ENCODE data around the gene TMEM255B. TPM values are rescaled to one million over a fixed set of nuclear protein-coding genes. Genes with fewer than 3 reads are reported as not detected.

Gene TMEM255B
- total and polyA plus RNA-seq, 2 donors (not counting 3 experiments of a cell fraction or from before 2014, with no cell fraction given) = 105 to 121 TPM

GRCh38 chr13:113862191-113862930 lies 103.3 kb downstream of the TMEM255B start:
- peaks cover 11% of the 10 kb centered on the region for H3K4me1 ChIP-seq (ENCODE audit: control insufficient read depth, extremely low read depth, insufficient read depth, low read length)
- TF ChIP-seq POLR2A (IDR thresholded peaks at IDR 0.05; ENCODE audit: low read depth, low read length) (no peak), EZH2 (IDR thresholded peaks at IDR 0.05; ENCODE audit: borderline replicate concordance, low read depth, low read length, severe bottlenecking) (no peak), JUN (IDR thresholded peaks at IDR 0.05; ENCODE audit: borderline replicate concordance, insufficient read depth, insufficient read length, low read depth) (no peak), GATA2 (IDR thresholded peaks at IDR 0.05; ENCODE audit: insufficient read depth, insufficient read length, low read depth, low read length) (no peak)
- no TSS peak for BruUV-seq (replicated peaks)
- peaks cover 6 to 18% of the 10 kb centered on the region in 2 experiments for H3K27me3 ChIP-seq (ENCODE audit: control insufficient read depth in 2 of 2, insufficient read depth in 2 of 2, low read length in 2 of 2)
- ChIA-PET POLR2A (no interaction called here), CTCF (interaction anchor here (1.1 kb wide), 2 partner anchors 25 to 42 kb away, joined by 6 read pairs; no protein-coding TSS in a partner anchor)
- H3K27ac ChIP-seq (ENCODE audit: insufficient read depth, low read depth, low read length) = no peak overlapping the region
- peak; percentile 30 for DNase-seq (ENCODE audit: low read depth, low spot score)
- H3K79me2 ChIP-seq (ENCODE audit: control insufficient read depth, insufficient read depth, low read length) = no peaks in the 10 kb centered on the region
- H3K9me1 ChIP-seq (replicated peaks; ENCODE audit: control insufficient read depth, extremely low read depth, insufficient read depth, low read length) = no peaks in the 10 kb centered on the region
- dilution Hi-C loops (cut with MboI; ENCODE audit: extremely low pct_ligation_motif_present, low sequenced_read_pairs) (no loop called here), intact Hi-C loops (cut with micrococcal nuclease) (loop anchor here (2.0 to 5.0 kb wide), 2 partner anchors 42 to 75 kb away; no protein-coding TSS in a partner anchor)
- peak overlapping the region; percentile 68 for H3K4me2 ChIP-seq (ENCODE audit: insufficient read depth, low read length)
- no peak overlapping the region for H3K9ac ChIP-seq (replicated peaks; ENCODE audit: extremely low read depth, insufficient read depth, low read length)
- no peaks in the 10 kb centered on the region for H3K9me3 ChIP-seq (replicated peaks; ENCODE audit: control insufficient read depth, insufficient read depth, low read length)
- H4K20me1 ChIP-seq (replicated peaks; ENCODE audit: control insufficient read depth, extremely low read depth, insufficient read depth, low read length) = no peaks in the 10 kb centered on the region
- no peaks in the 10 kb centered on the region for H3K36me3 ChIP-seq (ENCODE audit: control insufficient read depth in 2 of 2, extremely low read depth in 1 of 2, insufficient read depth in 2 of 2, low read length in 2 of 2)
- H2AFZ ChIP-seq (ENCODE audit: low read depth, low read length) = no peak overlapping the region
- no peak for FAIRE-seq
- H3K4me3 ChIP-seq (replicated peaks in 1 of 3; ENCODE audit: insufficient read depth in 1 of 3, low read depth in 1 of 3, low read length in 3 of 3) = peak overlapping the region in 2 of 3 experiments; percentile 44 to 52

- H3K36me3 ChIP-seq (ENCODE audit: control insufficient read depth in 2 of 2, extremely low read depth in 1 of 2, insufficient read depth in 2 of 2, low read length in 2 of 2) = no peaks in the 10 kb centered on the region
- no peaks in the 10 kb centered on the region for H3K9me3 ChIP-seq (replicated peaks; ENCODE audit: control insufficient read depth, insufficient read depth, low read length)
- intact Hi-C loops (cut with micrococcal nuclease) (loop anchor here (1.0 to 5.0 kb wide), 3 partner anchors 42 to 74 kb away; no protein-coding TSS in a partner anchor), dilution Hi-C loops (cut with MboI; ENCODE audit: extremely low pct_ligation_motif_present, low sequenced_read_pairs) (no loop called here)
- CTCF ChIA-PET = interaction anchor here (0.9 to 1.2 kb wide), 4 partner anchors 41 to 84 kb away, joined by 3 to 6 read pairs (median 4); no protein-coding TSS in a partner anchor
- POLR2A ChIA-PET = no interaction called here
- DNase-seq (ENCODE audit: low read depth, low spot score) (peak; percentile 25), FAIRE-seq (no peak)
- TF ChIP-seq CTCF (IDR thresholded peaks at IDR 0.05; ENCODE audit: extremely low read depth in 1 of 2, insufficient read depth in 1 of 2, low read depth in 1 of 2, low read length in 2 of 2) = no peak
- TF ChIP-seq GATA2 (IDR thresholded peaks at IDR 0.05; ENCODE audit: insufficient read depth, insufficient read length, low read depth, low read length) = no peak
- no peak for TF ChIP-seq FOS (IDR thresholded peaks at IDR 0.05; ENCODE audit: borderline replicate concordance, insufficient read depth, low read length)
- no peak for TF ChIP-seq POLR2A (IDR thresholded peaks at IDR 0.05; ENCODE audit: low read depth, low read length)
- no peak for TF ChIP-seq MAX (IDR thresholded peaks at IDR 0.05; ENCODE audit: insufficient read depth, insufficient read length)
- no peak for TF ChIP-seq MYC (IDR thresholded peaks at IDR 0.05; ENCODE audit: low read depth, low read length)
- no peak for TF ChIP-seq POLR2AphosphoS5 (IDR thresholded peaks at IDR 0.05; ENCODE audit: insufficient read depth, low read depth, low read length)
- TF ChIP-seq JUN (IDR thresholded peaks at IDR 0.05; ENCODE audit: borderline replicate concordance, insufficient read depth, insufficient read length, low read depth) = no peak
- H3K9me1 ChIP-seq (replicated peaks; ENCODE audit: control insufficient read depth, extremely low read depth, insufficient read depth, low read length) = no peaks in the 10 kb centered on the region
- peak overlapping the region; percentile 61 for H2AFZ ChIP-seq (ENCODE audit: low read depth, low read length)
- BruUV-seq (replicated peaks) = no TSS peak
- peak overlapping the region; percentile 68 for H3K4me2 ChIP-seq (ENCODE audit: insufficient read depth, low read length)
- peaks cover 11% of the 10 kb centered on the region for H3K4me1 ChIP-seq (ENCODE audit: control insufficient read depth, extremely low read depth, insufficient read depth, low read length)
- H3K4me3 ChIP-seq (replicated peaks in 1 of 3; ENCODE audit: insufficient read depth in 1 of 3, low read depth in 1 of 3, low read length in 3 of 3) = peak overlapping the region; percentile 37 to 52 (median 44)
- H3K27ac ChIP-seq (ENCODE audit: insufficient read depth, low read depth, low read length) = no peak overlapping the region
- no peaks in the 10 kb centered on the region for H3K79me2 ChIP-seq (ENCODE audit: control insufficient read depth, insufficient read depth, low read length)
- H3K27me3 ChIP-seq (ENCODE audit: control insufficient read depth in 2 of 2, insufficient read depth in 2 of 2, low read length in 2 of 2) = peaks cover 10 to 21% of the 10 kb centered on the region in 2 experiments
- H3K9ac ChIP-seq (replicated peaks; ENCODE audit: extremely low read depth, insufficient read depth, low read length) = peak overlapping the region; percentile 36
- H4K20me1 ChIP-seq (replicated peaks; ENCODE audit: control insufficient read depth, extremely low read depth, insufficient read depth, low read length) = no peaks in the 10 kb centered on the region
Observed at GRCh38 chr13:113862931-113863523, 104.0 kb downstream of the TMEM255B start.
